NCI-H510A treated with DMSO at 0.1 percent for 48 hours (cell line): ENCODE results near the gene SRGN.

ENCODE experiments used
- DNase-seq: peaks from one replicate; lab custom pipeline; 2025; lab: John Stamatoyannopoulos, UW

Gene SRGN

DNA sequence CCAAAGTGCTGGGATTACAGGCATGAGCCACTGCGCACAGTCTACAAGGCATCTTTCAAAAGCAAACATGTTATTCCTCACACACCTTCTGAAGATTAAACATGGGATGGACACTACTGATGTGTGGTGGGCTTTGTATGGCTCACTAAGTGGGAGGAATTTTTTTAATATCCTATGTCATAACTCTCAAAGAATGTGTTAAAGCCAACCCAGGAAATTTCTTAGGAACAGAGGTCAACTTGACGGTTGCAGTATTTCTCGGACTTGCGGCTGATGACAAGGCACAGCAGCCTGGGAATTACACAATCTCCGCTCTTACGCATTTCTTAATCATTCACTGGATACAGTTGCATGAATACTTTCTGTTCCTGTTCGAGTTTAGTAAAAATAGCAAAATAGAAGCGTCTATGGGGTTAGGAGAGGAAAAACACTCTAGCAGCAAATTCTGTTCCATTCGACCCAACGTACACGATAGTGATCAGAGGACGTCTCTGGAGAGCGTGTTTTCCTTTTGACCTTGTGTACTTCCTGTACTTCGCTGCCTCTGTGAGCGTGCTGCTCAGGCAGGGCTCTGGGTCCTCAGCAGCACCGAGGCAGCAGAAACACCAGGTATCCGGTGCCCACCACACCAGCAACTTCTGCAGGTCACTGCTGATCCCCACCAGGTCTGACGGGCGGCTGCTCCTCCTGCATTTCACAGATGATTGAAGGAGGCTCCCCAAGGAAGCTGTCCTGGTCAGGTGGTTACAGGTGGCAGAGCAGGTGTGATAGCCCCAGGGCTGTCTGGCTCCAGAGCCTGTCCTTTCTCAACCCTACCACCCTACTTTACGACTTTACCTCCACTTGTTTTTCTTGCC lies 26.4 kb upstream of the SRGN start:
- DNase-seq, result peak; percentile 17

DNA sequence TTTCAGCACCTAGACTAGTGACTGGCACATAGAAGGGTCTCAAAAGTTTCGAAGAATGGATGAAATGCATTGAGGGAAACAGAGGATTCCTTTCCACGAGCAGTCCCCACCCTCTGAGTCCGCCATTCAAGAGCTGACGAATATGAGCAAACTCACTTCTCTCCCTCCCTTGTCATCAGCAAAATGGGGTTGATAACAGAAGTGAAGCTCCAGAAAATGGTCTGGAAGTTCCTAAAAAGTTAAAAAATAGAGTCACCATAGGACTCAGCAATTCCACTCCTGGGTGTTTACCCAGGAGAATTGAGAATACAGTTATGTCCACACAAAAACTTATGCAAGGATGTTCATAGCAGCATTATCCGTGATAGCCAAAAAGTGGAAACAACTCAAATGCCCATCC lies 25.0 kb upstream of the SRGN start:
- DNase-seq, result no peak

DNA sequence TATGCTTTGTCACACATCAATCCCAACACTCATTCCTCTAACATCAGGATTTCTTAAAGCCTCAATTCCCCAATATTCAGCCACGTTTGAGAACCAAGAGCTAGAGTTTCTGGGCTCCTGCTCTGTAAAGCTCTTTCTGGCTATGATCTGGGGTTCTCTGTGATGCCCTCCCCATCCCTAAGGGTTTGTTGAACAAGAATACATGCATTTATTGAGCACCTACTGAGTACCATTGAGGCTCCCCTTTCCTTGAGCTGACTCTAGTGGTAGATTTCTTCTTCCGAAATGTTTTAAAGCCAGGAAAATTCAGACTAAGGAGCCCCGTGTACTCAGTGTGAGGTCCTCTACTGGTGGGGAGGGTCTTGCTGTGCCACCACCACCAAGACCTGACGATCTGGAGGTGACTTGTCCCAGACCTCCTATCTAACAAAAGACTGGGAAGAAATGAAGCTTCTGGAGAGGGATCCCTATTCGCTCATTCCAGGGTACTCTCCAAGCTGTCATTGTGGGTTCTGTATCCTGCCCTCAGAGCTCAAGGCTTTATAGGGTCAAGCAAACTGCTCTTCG lies 23.1 kb upstream of the SRGN start:
- no peak for DNase-seq

DNA sequence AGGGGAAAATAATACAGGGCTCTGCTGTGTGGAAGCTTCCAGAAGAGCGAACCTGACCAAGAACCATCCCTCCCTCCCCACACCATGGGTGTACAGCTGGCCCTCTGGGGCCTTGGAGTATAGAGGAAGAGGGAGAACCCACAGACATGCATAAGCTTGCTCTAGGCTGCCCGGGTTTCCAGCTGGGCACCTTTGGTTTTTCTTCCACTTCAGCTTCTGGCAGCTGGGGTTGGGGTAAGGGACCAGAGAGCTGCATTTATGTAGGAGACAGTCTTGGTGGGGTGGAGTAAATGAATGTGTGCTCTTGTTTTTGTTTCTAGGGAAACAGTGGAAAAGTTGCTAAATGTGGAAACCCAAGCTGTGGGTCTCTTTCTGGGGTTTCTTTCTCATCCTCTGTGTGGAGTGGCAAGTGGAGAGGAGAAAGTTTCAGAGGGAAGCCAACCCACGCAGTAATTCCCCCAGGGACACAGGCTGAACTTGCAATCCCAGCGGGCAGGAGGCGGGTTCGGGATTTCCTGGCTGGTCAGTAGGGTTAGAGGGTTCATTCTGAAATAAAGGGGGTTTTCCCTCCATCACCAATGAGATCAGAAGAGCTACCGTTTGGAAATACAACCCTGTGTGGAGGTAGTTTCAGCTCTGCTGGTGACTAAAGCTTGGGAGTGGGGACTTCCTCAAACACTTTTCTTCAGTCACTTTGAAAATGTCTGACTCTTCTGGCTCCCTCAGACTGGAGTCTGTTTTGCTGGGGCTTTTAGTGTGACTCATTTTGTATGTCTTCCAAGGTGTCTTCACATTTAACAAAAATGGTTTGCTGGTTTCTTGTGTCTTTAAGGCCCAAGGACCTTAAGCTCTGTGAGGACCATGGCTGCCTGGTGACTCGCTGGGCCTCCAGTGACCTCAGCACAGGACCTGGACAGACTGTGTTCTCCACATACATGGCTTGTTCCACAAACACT lies 22.2 kb upstream of the SRGN start:
- no peak for DNase-seq

DNA sequence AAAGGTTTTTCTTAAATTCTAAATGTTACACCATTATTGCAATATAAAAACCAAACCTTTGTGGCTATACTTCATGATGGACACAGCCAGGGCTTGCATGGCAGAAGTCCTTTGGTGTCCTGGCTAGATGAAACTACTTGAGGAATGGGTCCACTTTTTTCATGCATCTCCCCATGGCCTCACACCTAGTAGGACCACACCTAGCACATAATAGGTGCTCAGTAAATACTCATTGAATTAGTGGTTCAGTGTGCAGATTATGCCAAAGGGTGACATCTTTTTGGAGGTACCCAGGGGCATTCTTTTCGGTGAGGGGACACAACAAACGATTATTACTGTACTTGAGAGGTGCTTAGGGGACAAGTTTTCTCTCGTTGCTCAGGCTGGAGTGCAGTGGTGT lies 20.7 kb upstream of the SRGN start:
- DNase-seq, result no peak

DNA sequence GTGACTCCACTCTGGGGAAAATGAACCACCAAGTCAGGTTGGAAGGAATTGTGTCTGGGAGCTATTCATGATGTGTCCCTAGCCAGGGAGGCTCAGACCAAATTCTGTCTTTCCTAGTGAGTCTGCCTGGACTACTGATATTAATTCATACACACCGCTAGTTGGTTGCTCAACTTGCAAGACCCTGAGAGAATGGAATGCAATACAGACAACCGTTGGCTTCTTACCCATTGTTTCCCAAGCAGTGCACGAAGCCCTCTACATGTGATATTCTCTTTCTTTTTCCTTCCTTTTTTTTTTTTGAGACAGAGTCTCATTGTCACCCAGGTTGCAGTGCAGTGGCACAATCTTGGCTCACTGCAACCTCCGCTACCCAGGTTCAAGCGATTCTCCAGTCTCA lies 19.4 kb upstream of the SRGN start:
- DNase-seq, result no peak

DNA sequence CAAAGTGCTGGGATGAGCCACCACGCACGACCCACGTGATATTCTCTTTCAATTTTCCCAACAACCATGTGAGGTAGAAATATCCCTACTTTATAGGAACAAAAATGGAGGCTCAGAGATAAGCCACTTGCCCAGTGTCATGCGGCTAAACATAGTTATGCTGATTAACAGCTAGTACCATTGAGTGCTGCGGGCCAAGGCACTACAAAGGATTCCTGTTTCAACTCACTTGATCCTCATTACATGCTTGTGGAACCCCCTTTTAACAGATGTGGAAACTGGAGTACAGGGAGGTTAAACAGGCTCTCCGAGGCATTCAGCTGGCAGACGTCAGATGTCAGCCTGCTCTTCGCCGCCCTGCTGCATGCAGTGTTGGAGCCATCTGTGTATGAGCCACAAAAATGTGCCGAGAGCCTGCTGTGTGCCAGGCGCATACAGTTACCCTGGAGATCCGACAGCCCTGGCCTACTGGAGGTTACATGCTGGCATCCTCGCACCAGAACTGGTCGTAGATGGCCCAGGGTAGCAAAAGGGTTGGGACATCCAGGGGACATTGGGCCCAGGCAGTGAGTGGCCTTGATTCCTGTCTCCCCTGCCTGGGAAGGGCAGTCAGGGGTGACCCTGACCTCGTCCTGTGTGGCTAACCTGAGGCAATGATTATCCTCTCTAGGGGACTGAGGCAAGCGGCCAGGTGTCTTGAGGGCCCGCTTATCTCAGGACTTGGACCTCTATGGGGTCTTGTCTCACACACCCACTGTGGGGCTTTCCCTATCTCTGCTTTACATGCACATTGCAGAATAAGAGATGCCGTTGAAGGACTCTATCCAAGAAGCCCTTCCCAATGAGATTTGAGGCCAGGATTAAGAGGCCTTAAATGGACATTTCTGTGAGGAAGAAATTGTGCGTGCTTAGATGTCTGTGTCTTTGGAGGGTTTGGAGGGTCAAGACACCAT lies 18.5 kb upstream of the SRGN start:
- DNase-seq, result no peak

DNA sequence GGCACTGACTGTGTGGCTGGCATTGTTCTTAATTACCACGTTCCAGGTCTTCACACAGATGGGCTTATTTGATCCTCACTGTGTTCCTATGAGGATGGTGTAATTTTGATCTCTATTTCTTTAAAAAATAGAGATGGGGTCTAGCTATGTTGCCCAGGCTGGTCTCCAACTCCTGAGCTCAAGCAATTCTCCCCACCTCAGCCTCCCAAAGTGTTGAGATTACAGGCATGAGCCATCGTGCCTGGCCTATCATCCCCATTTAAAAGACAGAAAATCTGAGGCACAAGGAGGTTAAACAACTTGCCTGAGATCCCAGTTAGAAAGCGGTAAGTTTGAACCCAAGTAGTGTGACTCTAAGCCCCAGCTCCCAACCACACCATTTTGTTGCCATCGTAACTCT lies 17.0 kb upstream of the SRGN start:
- DNase-seq, result no peak

DNA sequence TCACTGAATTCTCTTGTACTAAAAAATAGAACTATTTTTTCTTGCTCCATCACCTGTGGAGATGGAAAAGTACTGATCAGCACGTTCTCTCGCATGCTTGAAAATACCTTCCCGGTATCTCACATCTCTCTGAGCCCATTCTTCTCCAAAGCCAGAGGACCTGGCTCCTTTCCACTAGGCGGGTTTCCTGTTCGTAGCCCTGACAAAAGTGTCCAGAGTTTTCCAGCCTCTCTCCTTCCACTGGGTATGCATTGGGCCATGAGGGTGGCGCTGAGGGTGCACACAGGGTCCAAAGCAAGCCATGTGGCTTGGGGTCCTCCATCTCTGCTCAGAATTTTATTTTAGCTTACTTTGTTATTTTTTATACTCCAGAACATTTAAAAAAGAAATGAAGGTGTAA lies 16.3 kb upstream of the SRGN start:
- DNase-seq, result no peak

DNA sequence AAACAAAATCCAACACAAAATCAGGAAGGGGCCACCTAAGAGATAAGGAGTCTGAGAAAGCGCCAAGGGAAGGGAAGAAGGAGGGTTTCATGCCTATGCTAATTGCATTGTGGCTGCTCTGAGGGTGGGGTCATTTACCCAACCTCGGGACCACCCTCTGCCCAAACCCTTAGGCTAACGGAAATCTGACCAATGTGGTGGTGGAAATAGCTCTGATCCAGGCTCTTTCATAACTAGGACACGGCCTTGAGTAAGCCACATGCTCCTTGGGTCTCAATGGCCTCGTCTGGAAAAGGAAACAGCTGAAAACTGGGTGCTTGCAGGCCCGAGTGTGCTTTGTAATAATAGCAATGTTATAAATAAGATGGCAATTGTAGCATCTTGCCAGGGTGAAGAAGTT lies 14.9 kb upstream of the SRGN start:
- DNase-seq, result no peak

DNA sequence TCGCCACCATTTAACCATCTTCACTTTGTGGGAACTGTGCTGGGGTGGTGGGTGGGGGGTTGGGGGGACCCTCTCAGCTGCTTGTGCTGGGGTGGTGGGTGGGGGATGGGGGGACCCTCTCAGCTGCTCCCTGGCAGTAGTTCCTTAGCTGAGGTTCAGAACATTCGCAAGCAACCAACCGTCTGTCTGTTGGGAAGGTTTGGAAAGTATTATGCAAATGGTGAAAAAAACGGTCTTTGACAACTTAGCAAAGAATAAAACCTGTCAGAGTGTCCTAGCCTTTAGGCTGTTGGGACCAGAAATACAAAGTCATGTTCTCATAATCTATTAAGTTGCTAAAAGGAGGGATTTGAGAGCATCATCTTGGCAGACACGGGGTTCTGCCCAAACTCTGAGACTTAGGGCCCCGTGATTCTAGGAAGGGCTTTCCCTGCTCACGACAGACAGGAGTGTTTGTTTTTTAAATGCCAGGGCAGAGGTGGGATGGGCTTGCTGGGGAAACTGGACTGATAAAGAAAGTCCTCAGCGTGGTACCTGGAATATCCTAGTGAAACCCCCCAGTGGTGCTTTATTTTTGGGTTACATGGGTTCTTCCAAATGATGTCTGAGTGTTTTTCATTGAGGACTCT lies 14.1 kb upstream of the SRGN start:
- no peak for DNase-seq

DNA sequence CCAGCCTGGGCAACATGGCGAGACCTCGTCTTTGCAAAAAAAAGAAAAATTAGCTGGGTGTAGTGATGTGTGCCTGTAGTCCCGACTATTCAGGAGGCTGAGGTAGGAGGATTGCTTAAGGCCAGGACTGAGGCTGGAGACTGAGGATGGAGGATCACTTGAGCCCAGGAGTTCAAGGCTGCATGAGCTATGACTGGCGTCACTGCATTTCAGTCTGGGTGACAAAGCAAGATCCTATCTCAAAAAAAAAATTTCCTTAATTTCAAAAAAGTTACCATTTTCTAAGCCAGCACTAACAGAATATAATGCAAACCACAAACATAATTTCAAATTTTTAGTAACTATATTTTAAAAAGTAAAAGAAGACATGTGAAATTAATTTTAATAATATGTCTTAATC lies 13.4 kb upstream of the SRGN start:
- no peak for DNase-seq

DNA sequence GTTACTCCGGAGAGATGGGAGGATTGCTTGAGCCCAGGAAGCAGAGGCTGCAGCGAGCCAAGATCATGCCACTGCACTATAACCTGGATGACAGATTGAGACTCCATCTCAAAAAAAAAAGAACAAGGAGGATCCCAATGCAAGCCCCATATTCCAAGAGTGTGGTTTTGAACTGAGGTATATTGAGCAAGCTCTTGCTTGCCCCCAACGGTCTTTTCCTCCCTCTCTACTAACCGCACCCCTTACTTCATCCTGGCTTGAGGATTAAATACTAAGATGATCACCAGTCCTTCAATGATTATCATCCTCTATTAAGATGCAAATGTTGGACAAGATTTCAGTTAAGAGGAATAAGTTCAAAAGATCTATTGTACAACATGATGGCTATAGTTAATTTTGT lies 12.5 kb upstream of the SRGN start:
- no peak for DNase-seq

DNA sequence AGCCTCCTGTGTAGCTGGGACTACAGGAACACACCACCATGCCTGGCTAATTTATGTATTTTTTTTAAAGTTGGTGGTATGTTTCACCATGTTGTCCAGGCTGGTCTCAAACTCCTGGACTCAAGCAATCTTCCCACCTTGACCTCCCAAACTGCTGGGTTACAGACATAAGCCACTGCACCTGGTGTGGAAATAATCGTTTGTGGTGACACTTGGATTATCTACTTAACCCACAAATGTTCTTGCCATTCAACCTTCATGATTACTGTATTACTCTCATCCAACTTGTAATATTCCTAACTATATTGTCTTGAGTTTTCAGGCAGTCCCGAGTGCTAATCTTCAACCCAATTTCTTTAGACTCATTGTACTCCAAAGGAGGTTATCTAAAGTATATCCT lies 9.6 kb upstream of the SRGN start:
- no peak for DNase-seq

DNA sequence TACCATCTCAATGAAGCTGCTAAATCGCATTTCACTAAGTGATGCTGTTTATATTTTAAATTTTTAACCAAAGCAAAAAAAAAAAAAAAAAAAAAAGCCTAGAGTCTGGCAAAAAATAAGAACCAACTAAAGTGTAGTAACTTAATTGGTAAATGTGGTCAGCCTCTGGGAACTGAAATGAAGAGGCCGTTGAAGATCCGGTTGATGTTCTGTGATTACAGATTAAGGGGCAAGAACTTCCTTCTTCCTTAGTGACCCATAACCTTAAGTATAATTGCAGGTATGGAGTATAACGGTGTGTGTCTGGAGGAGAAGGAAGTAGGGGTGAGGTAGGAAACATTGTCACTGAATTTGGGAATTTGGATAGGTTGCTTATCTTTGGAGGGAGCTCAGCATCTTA lies 7.7 kb upstream of the SRGN start:
- DNase-seq, result no peak

DNA sequence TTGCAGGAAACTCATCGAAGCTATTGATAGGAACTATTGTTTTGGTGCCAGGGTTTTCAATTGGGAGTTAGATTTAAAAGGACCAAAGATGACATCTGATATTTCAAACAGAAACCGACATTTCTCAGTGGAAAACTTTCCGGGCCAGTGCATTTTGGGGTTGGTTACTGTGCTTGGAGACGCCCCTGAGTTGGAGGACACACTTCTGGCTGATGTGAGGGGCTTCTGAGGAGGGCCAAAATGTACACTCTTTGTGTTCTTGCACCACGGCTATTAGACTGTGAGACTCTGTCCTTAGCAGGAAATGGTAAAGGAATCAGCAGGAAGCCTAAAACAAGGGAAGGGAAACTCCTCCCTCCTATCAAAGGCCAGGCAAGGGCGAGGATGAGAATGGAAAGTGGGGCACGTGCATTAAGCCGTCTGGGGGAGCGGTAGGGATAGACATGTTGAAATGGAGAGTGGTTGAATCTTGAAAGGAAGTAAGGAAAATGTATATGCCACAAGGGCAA lies 1.8 kb upstream of the SRGN start:
- DNase-seq, result no peak

DNA sequence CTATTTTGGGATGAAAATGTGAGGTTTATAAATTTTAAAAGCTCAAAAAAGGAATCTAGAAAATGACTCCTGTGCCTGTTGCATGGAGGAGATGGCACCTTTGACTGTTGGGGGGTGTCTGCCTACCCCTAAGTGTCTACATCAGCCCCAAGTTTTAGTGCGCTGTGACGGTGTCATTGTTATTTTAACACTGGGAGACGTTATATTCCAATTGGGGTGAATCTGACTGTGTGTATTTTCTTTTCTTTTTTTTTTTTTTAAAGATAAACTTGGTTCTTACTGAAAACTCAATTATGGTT lies 517 bp downstream of the SRGN start:
- DNase-seq, result no peak

DNA sequence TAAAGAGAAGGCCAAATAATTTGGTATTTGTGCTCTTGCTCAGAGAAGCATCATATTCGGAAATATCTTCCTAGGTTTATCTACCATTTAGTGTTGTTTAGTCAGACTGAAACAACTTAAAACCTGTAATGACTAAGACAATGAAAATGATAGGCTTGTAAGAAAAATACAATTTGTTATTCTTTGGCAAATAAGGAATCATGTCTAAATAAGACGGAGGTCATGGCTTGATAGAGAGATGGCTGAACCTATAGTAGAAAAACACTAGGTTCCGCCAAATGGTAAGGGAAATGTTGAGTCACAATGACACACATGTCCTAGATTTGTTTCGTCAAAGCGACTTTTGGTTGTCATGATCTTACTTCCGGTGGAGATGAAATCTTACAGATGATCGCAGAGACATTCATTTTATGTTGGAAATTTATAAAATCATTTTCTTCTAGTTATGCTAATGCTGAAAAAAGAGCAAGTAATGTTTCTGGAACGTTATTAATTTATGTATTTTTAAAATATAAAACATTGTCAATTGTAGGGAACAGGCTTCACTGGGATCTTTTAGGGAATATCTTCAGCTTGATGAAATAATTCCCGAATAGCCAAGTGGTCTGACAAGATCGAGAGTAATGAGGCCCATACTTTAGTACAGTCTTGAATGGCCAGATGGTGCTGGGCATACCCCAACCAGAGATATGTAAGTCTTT lies 1.0 kb downstream of the SRGN start:
- DNase-seq, result no peak

DNA sequence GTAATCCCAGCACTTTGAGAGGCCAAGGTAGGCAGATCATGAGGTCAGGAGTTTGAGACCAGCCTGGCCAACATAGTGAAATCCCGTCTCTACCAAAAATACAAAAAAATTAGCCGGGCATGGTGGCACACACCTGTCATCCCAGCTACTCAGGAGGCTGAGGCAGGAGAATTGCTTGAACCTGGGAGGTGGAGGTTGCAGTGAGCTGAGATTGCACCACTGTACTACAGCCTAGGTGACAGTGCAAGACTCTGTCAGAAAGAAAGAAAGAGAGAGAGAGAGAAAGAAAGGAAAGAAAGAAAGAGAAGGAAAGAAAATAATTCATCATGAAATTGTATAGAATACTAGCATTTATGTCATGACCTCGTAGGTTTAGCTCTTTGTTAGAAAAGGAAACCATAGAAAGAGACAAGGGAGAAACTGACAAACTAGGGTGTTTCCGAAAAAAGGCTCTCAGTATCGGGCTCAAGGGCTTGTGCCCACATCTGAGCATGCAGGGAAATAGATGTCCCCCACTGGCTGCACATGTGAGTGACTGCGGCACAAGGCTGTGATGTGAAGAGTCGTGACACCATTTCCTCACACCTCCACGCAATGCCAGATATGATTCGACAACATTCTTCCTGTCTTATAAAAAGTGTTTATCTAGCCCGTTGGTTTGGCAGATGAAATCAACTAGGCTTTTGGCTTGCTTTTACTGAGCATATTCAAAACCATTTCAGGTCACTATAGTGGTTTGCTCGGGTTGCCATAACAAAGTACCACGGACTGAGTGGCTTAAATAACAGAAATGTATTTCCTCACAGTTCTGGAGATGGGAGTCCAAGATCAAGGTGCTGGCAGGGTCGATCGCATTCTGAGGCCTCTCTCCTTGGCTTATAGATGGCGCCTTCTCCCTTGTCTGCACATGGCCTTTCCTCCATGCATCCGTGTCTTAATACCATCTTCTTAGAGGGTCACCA lies 2.0 kb downstream of the SRGN start:
- no peak for DNase-seq
